Left ventricle myocardium inferior (tissue), 1 donor: Measurements from ENCODE around the gene BOD1. TPM values are rescaled to one million over a fixed set of nuclear protein-coding genes. Genes with fewer than 3 reads are reported as not detected.

Source experiments
- DNase-seq: peaks from one replicate; pipeline ENCODE4 v3.0.0-alpha.2; 2020
- H3K27ac ChIP-seq: fragments of 200-600 bp; replicated peaks from 2 replicates; pipeline ENCODE4 v1.8.0; 2021
- H3K27me3 ChIP-seq: fragments of 200-600 bp; 2 replicates; pipeline ENCODE4 v1.8.0; 2021; ENCODE audit warnings: low read depth
- H3K36me3 ChIP-seq: fragments of 200-600 bp; 2 replicates; pipeline ENCODE4 v1.8.0; 2021
- H3K4me1 ChIP-seq: fragments of 200-600 bp; 2 replicates; pipeline ENCODE4 v1.8.0; 2021
- H3K4me3 ChIP-seq: fragments of 200-600 bp; 2 replicates; pipeline ENCODE4 v1.8.0; 2021; ENCODE audit warnings: mild to moderate bottlenecking, moderate library complexity
- H3K9me3 ChIP-seq: fragments of 200-600 bp; replicated peaks from 2 replicates; pipeline ENCODE4 v1.8.0; 2021
- intact Hi-C: fragments of 100-400 bp; cut with micrococcal nuclease; formaldehyde crosslinking; loops from one replicate; pipeline ENCODE4 v1.11.0; 2022
- total RNA-seq: library from RNA; stranded (reverse); fragmentation: NEBNext Ultra II Directional; extraction: Animal tissue kit (Norgen Biotek cat#: 25700); gene quantifications from one replicate; pipeline ENCODE4 v1.2.1, GENCODE V29; 2021
- TF ChIP-seq, protein P1 (sequence below): fragments of 200-600 bp; IDR thresholded peaks from 2 replicates; pipeline ENCODE4 v1.8.0; 2021; ENCODE audit warnings: antibody characterized with exemption, mild to moderate bottlenecking, borderline replicate concordance
- donor health status: DM: no; HTN: yes; CAD: no; lungs with severe emphysema.

BOD1 gene
- total RNA-seq, 1 donor from 2014 or later: 48.7 TPM

DNA sequence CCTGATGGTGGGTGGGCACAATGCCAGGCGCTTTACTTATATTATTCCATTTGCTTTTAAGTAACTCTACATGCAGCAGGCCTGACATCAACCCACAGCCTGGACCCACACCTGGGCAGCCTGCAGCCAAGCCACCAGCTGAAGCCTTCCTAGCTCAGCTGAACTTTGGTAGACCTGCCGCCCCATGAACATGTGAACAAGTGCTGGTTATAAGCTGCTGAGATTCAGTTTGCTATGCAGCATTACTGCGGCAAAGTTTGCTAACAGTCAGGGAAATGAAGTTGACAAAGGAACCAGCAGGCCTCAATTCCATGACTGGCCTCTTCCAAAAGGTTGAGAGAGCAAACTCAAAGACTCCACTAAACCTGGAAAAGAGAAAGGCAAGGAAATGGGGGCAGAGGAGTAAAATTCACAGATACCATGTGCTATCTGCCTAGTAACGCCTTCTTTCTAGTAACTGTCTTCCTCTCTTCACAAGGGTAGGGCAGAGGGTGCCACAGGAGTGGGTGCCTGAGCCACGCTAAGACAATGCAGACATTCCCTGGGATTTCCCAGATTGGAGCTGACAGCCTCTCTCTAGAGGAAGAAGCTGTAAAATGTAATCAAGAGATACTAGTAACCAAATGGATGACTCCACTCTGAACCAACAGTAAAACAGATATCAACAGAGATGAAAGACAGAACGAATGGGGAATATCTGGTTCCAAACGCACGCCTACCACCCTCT is 2.9 kb downstream of the BOD1 start:
- H3K4me3 ChIP-seq: peak overlapping the region; percentile 96
- H3K4me1 ChIP-seq: peaks cover 80% of the 10 kb centered on the region
- intact Hi-C loops: no loop called here
- DNase-seq: no peak
- no peak overlapping the region for H3K27ac ChIP-seq
- no peaks in the 10 kb centered on the region for H3K27me3 ChIP-seq
- H3K9me3 ChIP-seq: no peaks in the 10 kb centered on the region
- H3K36me3 ChIP-seq: peaks cover 44% of the 10 kb centered on the region
- TF ChIP-seq, protein P1, sequence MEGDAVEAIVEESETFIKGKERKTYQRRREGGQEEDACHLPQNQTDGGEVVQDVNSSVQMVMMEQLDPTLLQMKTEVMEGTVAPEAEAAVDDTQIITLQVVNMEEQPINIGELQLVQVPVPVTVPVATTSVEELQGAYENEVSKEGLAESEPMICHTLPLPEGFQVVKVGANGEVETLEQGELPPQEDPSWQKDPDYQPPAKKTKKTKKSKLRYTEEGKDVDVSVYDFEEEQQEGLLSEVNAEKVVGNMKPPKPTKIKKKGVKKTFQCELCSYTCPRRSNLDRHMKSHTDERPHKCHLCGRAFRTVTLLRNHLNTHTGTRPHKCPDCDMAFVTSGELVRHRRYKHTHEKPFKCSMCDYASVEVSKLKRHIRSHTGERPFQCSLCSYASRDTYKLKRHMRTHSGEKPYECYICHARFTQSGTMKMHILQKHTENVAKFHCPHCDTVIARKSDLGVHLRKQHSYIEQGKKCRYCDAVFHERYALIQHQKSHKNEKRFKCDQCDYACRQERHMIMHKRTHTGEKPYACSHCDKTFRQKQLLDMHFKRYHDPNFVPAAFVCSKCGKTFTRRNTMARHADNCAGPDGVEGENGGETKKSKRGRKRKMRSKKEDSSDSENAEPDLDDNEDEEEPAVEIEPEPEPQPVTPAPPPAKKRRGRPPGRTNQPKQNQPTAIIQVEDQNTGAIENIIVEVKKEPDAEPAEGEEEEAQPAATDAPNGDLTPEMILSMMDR: no peak

DNA sequence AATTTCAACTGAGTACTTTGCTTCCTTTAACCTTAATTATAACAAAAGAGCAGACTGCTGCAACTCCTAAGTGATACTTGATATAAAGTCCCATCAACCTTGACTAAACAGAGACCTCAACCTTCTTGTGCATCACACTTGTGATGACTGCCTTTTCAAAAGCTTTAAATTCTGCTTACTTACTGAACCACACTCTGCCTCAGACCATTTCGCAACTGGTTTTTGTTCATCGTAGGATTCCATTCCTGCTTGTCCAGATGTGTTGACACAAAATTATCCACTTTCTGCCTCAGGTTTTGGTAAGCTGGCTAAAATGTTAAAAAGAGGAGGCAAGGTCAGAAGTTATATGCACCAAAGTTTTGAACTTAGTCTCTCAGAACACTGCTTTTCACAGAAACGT is 3.5 kb downstream of the BOD1 start:
- Histone ChIP-seq H3K4me3 (no peak overlapping the region), H3K4me1 (peaks cover 80% of the 10 kb centered on the region), H3K27me3 (no peaks in the 10 kb centered on the region), H3K9me3 (no peaks in the 10 kb centered on the region), H3K27ac (peak overlapping the region; percentile 37), H3K36me3 (peaks cover 50% of the 10 kb centered on the region)
- no peak for DNase-seq
- TF ChIP-seq, protein P1: no peak
- intact Hi-C loops: no loop called here

DNA sequence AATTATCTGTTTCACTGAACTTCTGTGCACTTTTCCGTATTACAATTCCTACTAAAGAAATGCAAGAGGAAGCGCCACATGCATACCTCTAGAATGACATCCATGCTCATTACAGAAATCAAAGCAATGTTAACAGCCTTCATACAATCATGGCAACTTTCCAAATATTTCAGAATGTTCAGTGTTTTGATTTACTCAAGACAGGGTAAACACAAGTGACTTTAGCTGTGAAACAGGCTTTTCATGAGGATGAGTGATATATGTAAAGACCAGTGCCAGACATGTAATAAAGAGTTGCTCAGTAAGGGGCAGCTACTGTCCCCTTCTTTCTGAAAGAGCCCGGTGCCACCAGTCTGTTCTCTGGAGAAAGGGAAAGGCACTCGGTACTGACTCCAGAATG is 4.7 kb downstream of the BOD1 start:
- DNase-seq: no peak
- Histone ChIP-seq H3K36me3 (peaks cover 62% of the 10 kb centered on the region), H3K9me3 (no peaks in the 10 kb centered on the region), H3K4me3 (no peak overlapping the region), H3K27ac (peak overlapping the region; percentile 37), H3K27me3 (no peaks in the 10 kb centered on the region), H3K4me1 (peaks cover 71% of the 10 kb centered on the region)
- intact Hi-C loops: no loop called here
- TF ChIP-seq, protein P1: no peak

DNA sequence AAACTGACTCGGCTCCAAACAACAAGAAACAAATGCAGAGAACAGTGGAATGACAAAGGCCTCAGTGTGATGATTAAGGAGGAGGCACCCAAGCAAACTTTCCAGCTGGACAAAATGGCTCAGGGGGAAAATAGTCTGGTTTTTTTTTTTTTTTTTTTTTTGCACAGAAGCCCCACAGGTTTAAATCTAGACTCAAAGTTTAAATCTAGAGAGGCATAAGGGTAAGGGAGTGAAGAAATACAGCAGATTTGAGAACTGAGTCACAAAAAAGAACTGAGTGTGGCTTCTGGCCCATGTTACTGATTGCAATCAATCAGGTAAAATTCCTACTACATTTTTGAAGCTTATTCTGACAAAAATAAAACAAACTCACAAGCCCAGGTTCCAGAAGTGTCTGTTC is 12.3 kb downstream of the BOD1 start:
- intact Hi-C loops: no loop called here
- H3K4me1 ChIP-seq: peaks cover 15% of the 10 kb centered on the region
- H3K36me3 ChIP-seq: peaks cover 50% of the 10 kb centered on the region
- H3K27ac ChIP-seq: no peak overlapping the region
- no peaks in the 10 kb centered on the region for H3K9me3 ChIP-seq
- no peak for DNase-seq
- H3K27me3 ChIP-seq: no peaks in the 10 kb centered on the region
- TF ChIP-seq, protein P1: no peak
- H3K4me3 ChIP-seq: no peak overlapping the region

DNA sequence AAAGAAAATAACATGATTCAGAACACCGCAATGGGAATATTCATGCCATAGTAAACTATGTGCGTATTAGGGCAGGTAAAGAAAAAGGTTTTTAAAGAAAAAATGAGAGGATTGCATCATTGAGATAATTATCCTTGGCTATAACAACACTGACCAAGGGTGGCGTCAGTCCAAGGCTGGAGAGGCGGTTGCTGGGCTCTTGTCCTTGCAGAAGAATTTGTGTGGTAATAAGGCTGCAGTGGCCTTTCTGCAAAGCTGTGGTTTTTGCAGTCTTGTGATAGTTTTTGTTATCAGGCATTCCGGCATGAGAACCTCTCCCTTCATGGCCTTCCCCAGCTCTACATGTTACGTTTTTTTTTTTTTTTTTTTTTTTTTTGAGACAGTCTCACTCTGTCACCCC is 14.0 kb downstream of the BOD1 start:
- intact Hi-C loops: no loop called here
- TF ChIP-seq, protein P1: no peak
- peaks cover 33% of the 10 kb centered on the region for H3K36me3 ChIP-seq
- H3K27me3 ChIP-seq: no peaks in the 10 kb centered on the region
- H3K4me3 ChIP-seq: no peak overlapping the region
- peaks cover 12% of the 10 kb centered on the region for H3K4me1 ChIP-seq
- no peaks in the 10 kb centered on the region for H3K9me3 ChIP-seq
- DNase-seq: peak; percentile 53
- no peak overlapping the region for H3K27ac ChIP-seq
